HG03139 (cell line): ENCODE results near the gene DOCK9.

Experiments
- ATAC-seq: cut with Tn5 transposase; IDR thresholded peaks from one replicate; pipeline ENCODE4 v1.9.1; 2021; ENCODE audit not compliant: unreplicated experiment

The DOCK9 gene

DNA sequence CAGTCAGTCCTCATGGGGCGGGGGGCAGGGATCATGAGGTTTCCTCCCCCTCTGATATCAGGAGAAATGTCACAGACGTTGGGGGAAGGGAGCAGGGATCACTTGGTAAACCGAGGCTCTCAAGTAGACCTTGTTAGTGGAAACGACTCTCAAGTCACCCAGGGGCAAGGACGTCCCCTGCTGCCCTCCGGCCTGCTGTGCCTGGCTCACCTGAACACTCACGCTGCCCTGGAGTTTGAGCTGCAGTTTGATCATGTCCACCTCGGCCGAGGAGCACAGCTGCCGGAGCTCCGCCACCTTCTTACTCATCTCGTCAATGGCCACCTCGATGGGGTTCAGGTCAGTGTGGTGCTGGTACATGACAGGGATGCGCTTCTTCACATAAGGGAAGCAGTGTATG lies 177.8 kb downstream of the DOCK9 start:
- no peak for ATAC-seq

DNA sequence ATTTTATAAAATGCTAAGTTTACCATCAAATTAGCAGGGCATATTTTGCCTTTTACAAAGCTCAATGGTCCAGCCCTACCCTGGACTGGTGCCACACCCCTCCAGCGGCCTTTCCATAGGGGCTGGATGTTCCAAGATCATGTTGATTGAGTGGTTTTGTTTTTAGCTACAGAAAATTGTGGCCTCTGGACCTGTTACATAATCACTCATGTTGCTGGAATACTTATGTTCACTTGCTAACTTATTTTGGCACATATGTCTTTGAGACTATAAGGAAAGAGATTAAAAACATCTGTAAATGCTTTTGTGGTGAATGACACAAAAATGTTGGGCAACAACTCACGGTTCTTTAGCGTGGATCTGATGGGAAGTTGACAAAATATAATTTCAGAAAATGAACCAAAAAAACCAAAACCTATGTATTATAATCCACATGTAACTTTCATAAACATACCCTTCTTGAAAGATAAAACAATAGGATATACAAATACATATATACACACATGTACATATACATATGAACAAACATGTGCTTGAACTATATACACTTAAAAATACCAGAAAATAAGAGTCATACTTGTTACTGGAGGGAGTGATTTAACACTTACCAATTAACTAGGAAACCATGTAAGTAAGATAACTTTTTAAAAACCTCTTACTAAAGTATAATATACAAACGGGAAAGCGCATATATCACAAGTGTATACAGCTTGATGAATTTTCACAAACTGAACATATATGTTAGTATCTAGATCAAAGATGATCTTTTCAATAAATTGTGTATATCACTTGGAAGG lies 178.8 kb downstream of the DOCK9 start:
- ATAC-seq = no peak

- no peak for ATAC-seq
These were observed 180.4 kb downstream of the DOCK9 start for GRCh38 chr13:98797456-98797855.

GRCh38 chr13:98796798-98797197 lies 181.1 kb downstream of the DOCK9 start:
- ATAC-seq = no peak

DNA sequence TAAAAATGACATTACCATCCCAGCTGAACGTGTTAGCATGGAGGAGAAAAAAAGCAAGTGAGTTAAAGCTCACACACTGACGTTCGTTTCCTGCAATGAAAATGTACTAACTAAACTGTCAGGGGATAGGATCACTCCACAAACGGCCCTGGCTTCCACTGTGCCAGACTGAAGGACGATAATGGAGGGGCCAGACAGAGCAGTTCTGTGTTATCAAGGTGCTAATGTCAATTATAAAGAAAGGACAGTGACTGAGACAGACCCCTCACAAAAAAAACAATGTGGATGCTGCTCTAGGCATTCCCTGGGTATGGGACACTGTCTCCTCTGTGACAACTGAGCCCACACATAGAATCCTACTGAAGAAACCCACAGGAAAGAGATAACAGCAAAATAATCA lies 181.7 kb downstream of the DOCK9 start:
- no peak for ATAC-seq

DNA sequence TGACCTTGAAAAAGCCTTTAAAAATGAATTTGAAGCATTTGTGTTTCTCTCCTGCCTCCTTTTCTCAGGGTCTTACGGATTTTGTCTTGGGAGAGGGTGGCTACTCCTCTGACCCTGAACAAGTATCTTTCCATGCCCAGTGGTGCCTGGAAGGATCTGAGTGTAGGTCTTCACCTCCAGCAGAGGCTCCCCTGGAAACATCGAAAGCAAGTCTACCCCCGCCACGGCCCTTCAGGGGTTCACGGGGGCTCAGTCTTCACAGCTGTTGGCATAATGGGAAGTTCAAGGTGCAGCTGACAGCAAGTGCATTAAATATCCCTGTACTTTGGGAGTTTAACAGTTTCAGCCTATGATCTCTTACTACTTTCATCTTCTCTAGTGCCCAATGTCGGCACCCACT lies 182.6 kb downstream of the DOCK9 start:
- no peak for ATAC-seq

- ATAC-seq = no peak
These were observed 183.4 kb downstream of the DOCK9 start for GRCh38 chr13:98794498-98794897.

GRCh38 chr13:98792785-98793495 lies 184.9 kb downstream of the DOCK9 start:
- no peak for ATAC-seq

GRCh38 chr13:98792321-98792720 lies 185.5 kb downstream of the DOCK9 start:
- ATAC-seq = no peak

DNA sequence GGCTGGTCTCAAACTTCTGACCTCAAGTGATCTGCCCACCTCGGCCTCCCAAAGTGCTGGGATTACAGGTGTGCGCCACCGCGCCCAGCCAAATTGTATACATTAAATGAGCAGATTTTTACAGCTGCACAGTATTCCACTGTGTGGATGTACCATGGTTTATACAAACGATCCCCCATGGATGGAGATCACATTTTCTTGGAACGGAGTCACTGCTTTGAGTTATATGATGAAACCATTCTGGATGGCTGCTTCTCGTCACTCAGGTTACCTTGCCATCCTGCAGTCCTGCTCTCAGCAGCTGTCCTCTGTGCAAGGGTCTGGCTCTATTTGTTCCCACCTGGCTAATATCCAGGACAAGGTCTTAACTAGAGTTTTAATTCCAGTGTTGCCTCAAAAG lies 186.3 kb downstream of the DOCK9 start:
- no peak for ATAC-seq

GRCh38 chr13:98787996-98788395 lies 189.9 kb downstream of the DOCK9 start:
- ATAC-seq = no peak

- no peak for ATAC-seq
These were observed 190.7 kb downstream of the DOCK9 start for GRCh38 chr13:98787173-98787572.

DNA sequence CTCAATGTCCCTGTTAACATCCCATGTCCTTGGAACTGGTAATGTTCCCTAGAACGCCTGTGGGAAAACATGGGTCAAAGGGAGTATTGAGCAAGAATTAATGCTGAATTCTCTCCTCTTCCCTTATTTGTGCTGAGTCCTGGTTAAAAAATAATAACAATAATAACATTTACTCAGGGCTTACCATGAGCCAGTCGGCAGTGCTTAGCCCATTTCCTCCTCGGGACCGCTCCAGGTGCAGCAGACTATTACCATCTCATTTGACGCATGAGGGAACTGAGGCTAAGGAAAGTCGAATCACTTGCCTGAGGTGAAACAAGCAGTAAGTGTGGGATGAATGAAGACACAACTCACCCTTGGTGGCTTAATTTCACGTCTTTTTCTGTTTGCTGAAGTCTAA lies 191.8 kb downstream of the DOCK9 start:
- ATAC-seq = no peak

- no peak for ATAC-seq
These were observed 192.5 kb downstream of the DOCK9 start for GRCh38 chr13:98785405-98785804.

DNA sequence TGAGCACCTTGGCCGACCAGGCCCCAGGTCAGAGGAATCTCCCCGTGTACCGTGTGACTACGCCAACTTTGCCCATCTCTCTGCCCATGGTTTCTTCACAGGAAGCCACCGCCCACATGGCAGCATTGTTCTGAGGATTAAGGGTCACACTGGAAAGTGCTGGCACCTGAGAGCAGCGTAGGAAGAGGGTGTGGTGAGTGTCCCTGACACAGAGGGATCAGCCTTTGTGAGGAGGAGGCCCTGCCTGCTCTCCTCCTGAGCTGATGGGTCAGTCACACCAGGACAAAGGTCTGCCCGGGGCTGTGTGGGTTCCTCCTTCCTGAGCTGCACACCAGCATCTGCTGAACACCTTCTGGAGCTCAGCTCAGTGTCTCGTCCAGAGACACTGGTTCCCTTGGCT lies 193.2 kb downstream of the DOCK9 start:
- no peak for ATAC-seq

DNA sequence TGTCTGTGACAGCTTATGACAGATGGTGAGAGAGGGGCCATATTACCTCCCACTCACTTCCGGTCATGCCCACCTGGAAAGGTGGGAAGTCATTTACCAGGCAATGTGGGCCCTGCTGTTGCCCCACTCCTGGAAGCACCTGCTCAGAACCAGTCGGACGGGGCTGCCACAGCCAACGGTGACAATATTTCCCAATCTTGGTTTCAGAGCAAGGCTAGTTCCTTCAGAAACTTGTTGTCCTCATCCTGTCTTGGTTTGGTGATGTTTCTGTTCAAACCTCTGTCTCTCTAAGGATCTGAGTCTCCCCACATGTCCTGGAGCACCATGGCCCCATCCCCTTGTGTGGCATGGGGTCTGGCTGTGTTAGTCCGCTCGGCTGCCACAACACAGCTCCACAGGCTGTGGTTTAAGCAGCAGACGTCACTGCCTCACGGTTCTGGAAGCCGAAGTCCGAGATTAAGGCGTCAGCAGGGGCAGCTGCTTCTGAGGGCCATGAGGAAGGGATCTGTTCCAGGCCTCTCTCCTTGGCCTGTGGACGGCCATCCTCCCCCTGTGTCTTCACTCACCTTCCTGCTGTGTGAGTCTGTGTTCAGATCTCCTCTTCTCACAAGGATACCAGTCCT lies 193.9 kb downstream of the DOCK9 start:
- ATAC-seq = no peak

DNA sequence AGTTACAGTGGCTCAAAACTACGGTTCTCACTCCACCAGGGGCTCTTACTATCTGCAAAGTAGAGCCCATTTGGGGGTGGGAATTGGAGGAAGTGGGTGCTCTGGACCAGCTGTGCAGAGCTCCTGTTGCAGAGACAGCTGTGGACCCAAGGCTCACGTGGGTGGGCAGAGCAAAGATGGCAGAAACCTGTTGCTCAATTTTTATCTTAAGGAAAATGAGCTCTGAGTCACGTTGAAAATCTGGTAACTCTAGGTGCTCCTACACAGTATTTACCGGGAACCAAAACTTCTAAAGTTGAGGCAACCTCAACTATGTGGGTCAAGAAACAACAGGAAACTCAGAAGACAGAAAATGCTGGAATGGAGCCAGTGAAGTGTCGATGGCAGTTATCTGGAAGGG lies 195.2 kb downstream of the DOCK9 start:
- no peak for ATAC-seq

DNA sequence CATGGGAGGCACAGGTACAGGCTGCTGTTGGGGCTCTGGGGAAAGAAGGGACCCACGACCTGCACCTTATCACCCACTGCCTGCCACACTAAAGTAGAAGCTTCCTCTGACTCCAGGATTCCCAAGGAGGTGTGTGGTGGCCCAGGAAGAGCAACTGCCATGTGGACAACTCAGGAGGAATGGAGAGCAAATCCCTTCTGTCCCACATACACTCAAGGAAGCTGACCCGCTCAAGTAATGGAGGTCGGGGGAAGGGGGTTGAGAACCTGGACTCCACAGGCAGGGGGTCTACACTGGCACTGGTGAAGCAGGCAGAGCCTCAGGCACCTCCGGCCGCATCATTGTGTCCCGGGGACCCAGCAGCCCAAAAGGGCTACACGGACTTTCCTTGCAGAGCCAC lies 196.0 kb downstream of the DOCK9 start:
- ATAC-seq = no peak

DNA sequence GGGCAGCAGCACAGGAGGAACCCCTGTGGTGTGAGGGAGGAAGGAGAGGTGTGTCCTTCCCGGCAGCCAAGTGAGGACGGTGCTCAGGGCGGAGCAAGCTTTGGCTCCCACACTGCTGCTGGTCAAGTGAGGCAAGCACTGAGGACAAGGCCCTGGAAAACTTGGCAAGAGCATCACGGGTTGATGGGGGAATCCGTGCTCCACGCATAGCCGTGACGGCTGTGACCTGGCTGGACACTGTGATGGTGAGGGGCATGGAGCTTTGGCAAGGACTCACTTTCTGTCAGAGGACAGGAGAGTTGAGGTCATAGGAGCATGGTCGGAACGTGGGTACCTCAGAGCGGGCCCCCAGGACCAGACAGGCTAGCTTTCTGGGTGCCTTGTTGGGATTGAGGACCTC lies 196.4 kb downstream of the DOCK9 start:
- no peak for ATAC-seq

GRCh38 chr13:98781045-98781444 lies 196.8 kb downstream of the DOCK9 start:
- no peak for ATAC-seq

- ATAC-seq = no peak
These were observed 197.4 kb downstream of the DOCK9 start for GRCh38 chr13:98780451-98780850.

GRCh38 chr13:98779695-98780094 lies 198.2 kb downstream of the DOCK9 start:
- ATAC-seq = no peak
